ENCODE measurements around the gene ARPIN.

DNA sequence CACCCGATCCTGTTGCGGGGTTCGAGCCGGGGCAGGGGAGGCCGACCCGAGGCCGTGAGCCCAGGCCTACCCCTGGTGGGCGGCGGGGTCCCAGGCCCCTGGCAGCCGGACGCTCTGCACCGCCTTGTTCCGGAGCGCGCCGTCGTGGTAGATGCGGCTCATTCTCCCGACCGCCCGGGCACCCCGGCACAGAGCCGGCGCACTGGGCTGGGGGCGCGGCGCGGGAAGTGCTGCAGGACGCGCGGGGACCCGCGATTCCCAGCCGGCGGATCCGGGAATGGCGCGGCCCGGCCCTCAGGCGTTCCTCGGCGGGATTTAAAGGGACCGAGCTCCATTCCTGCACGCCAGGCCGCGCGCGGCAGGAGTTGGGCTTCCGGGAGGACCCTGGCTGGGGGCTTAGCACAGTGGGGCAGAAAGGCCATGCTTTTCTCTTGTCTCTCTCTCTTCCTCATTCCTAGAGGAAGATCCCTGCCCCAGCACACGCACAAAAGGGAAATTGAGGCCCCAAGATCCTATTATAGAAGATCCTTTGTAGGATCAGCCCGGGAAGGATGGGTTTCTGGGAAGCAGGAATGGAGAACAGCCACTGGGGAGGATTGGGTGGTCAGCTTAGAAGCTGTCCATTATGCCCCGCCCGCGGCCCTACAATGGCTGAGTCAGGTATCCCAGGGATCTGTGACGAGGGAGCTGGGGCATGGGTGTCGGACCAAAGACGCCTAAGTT is at the start of gene ARPIN:
- TF ChIP-seq, protein P1, sequence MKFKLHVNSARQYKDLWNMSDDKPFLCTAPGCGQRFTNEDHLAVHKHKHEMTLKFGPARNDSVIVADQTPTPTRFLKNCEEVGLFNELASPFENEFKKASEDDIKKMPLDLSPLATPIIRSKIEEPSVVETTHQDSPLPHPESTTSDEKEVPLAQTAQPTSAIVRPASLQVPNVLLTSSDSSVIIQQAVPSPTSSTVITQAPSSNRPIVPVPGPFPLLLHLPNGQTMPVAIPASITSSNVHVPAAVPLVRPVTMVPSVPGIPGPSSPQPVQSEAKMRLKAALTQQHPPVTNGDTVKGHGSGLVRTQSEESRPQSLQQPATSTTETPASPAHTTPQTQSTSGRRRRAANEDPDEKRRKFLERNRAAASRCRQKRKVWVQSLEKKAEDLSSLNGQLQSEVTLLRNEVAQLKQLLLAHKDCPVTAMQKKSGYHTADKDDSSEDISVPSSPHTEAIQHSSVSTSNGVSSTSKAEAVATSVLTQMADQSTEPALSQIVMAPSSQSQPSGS (IDR thresholded peaks at IDR 0.05; ENCODE audit: low read length), result no peak
- TF ChIP-seq, protein P2, sequence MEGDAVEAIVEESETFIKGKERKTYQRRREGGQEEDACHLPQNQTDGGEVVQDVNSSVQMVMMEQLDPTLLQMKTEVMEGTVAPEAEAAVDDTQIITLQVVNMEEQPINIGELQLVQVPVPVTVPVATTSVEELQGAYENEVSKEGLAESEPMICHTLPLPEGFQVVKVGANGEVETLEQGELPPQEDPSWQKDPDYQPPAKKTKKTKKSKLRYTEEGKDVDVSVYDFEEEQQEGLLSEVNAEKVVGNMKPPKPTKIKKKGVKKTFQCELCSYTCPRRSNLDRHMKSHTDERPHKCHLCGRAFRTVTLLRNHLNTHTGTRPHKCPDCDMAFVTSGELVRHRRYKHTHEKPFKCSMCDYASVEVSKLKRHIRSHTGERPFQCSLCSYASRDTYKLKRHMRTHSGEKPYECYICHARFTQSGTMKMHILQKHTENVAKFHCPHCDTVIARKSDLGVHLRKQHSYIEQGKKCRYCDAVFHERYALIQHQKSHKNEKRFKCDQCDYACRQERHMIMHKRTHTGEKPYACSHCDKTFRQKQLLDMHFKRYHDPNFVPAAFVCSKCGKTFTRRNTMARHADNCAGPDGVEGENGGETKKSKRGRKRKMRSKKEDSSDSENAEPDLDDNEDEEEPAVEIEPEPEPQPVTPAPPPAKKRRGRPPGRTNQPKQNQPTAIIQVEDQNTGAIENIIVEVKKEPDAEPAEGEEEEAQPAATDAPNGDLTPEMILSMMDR (IDR thresholded peaks at IDR 0.05 in 2 of 3, conservative IDR thresholded peaks at IDR 0.05 in 1 of 3; ENCODE audit: control insufficient read depth in 2 of 3, extremely low read depth in 1 of 3, insufficient read depth in 1 of 3, low read depth in 3 of 3, low read length in 3 of 3), result no peak
- no peak for TF ChIP-seq NRF1 (conservative IDR thresholded peaks at IDR 0.05; ENCODE audit: low read depth, low read length)
- no peak for TF ChIP-seq CHD2 (IDR thresholded peaks at IDR 0.05; ENCODE audit: borderline replicate concordance, low read depth, low read length)
- TF ChIP-seq RAD21 (IDR thresholded peaks at IDR 0.05; ENCODE audit: insufficient read depth, low read depth, low read length), result no peak
- TF ChIP-seq, protein P3, sequence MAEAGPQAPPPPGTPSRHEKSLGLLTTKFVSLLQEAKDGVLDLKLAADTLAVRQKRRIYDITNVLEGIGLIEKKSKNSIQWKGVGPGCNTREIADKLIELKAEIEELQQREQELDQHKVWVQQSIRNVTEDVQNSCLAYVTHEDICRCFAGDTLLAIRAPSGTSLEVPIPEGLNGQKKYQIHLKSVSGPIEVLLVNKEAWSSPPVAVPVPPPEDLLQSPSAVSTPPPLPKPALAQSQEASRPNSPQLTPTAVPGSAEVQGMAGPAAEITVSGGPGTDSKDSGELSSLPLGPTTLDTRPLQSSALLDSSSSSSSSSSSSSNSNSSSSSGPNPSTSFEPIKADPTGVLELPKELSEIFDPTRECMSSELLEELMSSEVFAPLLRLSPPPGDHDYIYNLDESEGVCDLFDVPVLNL (IDR thresholded peaks at IDR 0.05; ENCODE audit: low read depth, low read length), result no peak
- no peak for TF ChIP-seq SMAD1 (IDR thresholded peaks at IDR 0.05; ENCODE audit: low read depth, partially characterized antibody)
- TF ChIP-seq, protein P4, sequence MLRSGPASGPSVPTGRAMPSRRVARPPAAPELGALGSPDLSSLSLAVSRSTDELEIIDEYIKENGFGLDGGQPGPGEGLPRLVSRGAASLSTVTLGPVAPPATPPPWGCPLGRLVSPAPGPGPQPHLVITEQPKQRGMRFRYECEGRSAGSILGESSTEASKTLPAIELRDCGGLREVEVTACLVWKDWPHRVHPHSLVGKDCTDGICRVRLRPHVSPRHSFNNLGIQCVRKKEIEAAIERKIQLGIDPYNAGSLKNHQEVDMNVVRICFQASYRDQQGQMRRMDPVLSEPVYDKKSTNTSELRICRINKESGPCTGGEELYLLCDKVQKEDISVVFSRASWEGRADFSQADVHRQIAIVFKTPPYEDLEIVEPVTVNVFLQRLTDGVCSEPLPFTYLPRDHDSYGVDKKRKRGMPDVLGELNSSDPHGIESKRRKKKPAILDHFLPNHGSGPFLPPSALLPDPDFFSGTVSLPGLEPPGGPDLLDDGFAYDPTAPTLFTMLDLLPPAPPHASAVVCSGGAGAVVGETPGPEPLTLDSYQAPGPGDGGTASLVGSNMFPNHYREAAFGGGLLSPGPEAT (IDR thresholded peaks at IDR 0.05; ENCODE audit: low read depth), result no peak
- TF ChIP-seq POLR2AphosphoS5 (IDR thresholded peaks at IDR 0.05; ENCODE audit: low read length), result no peak
